ENCODE measurements around the gene MLIP.

MLIP gene

GRCh38 chr6:54118117-54118516 is 6.9 kb downstream of the MLIP start:
- CTCF ChIA-PET, result no interaction called here
- no peak for DNase-seq (ENCODE audit: extremely low spot score)
- no peak for TF ChIP-seq BHLHE40 (IDR thresholded peaks at IDR 0.05; ENCODE audit: borderline replicate concordance)
- TF ChIP-seq ZNF384 (IDR thresholded peaks at IDR 0.05), result no peak
- TF ChIP-seq PKNOX1 (IDR thresholded peaks at IDR 0.05), result no peak
- no peak for TF ChIP-seq NFRKB (IDR thresholded peaks at IDR 0.05)
- no peak for TF ChIP-seq TARDBP (IDR thresholded peaks at IDR 0.05)
- no peak for TF ChIP-seq ELF4 (IDR thresholded peaks at IDR 0.05)
- no peak for TF ChIP-seq FOXM1 (IDR thresholded peaks at IDR 0.05; ENCODE audit: borderline replicate concordance)
- TF ChIP-seq CTBP1 (IDR thresholded peaks at IDR 0.05; ENCODE audit: borderline replicate concordance), result no peak
- TF ChIP-seq LEF1 (IDR thresholded peaks at IDR 0.05; ENCODE audit: borderline replicate concordance), result no peak
- TF ChIP-seq L3MBTL2 (conservative IDR thresholded peaks at IDR 0.05), result no peak
- TF ChIP-seq ARNT (IDR thresholded peaks at IDR 0.05), result no peak
- no peak for TF ChIP-seq SP1 (IDR thresholded peaks at IDR 0.05)
- no peak for TF ChIP-seq FOXA1 (IDR thresholded peaks at IDR 0.05)
- POLR2A ChIA-PET, result no interaction called here

GRCh38 chr6:54125493-54125892 is 14.2 kb downstream of the MLIP start:
- CTCF ChIA-PET, result no interaction called here

GRCh38 chr6:54130179-54130578 is 18.9 kb downstream of the MLIP start:
- ChIA-PET POLR2A (no interaction called here), CTCF (no interaction called here)
- no peak for DNase-seq (ENCODE audit: extremely low spot score)
- no peak for TF ChIP-seq HDGF (IDR thresholded peaks at IDR 0.05; ENCODE audit: borderline replicate concordance)
- no peak for TF ChIP-seq CTBP1 (IDR thresholded peaks at IDR 0.05; ENCODE audit: borderline replicate concordance)
- no peak for TF ChIP-seq L3MBTL2 (conservative IDR thresholded peaks at IDR 0.05)
- TF ChIP-seq BHLHE40 (IDR thresholded peaks at IDR 0.05; ENCODE audit: borderline replicate concordance), result no peak
- TF ChIP-seq FOXM1 (IDR thresholded peaks at IDR 0.05; ENCODE audit: borderline replicate concordance), result no peak
- no peak for TF ChIP-seq FOXA1 (IDR thresholded peaks at IDR 0.05)

More at GRCh38 chr6:54125493-54125892, 14.2 kb downstream of the MLIP start:
- POLR2A ChIA-PET, result no interaction called here
- no peak for TF ChIP-seq FOXM1 (IDR thresholded peaks at IDR 0.05; ENCODE audit: borderline replicate concordance)
- no peak for TF ChIP-seq FOXK2 (IDR thresholded peaks at IDR 0.05)
- no peak for TF ChIP-seq CTBP1 (IDR thresholded peaks at IDR 0.05; ENCODE audit: borderline replicate concordance)
- no peak for TF ChIP-seq TARDBP (IDR thresholded peaks at IDR 0.05)
- no peak for TF ChIP-seq NFRKB (IDR thresholded peaks at IDR 0.05)
- no peak for TF ChIP-seq SP1 (IDR thresholded peaks at IDR 0.05)
- TF ChIP-seq BHLHE40 (IDR thresholded peaks at IDR 0.05; ENCODE audit: borderline replicate concordance), result no peak
- no peak for TF ChIP-seq PKNOX1 (IDR thresholded peaks at IDR 0.05)
- no peak for TF ChIP-seq ELF4 (IDR thresholded peaks at IDR 0.05)
- no peak for TF ChIP-seq L3MBTL2 (conservative IDR thresholded peaks at IDR 0.05)
- TF ChIP-seq LEF1 (IDR thresholded peaks at IDR 0.05; ENCODE audit: borderline replicate concordance), result no peak
- no peak for TF ChIP-seq ZNF384 (IDR thresholded peaks at IDR 0.05)
- TF ChIP-seq SUZ12 (IDR thresholded peaks at IDR 0.05), result no peak
- no peak for TF ChIP-seq FOXA1 (IDR thresholded peaks at IDR 0.05)
- no peak for TF ChIP-seq HDGF (IDR thresholded peaks at IDR 0.05; ENCODE audit: borderline replicate concordance)
- no peak for TF ChIP-seq ARNT (IDR thresholded peaks at IDR 0.05)
- DNase-seq (ENCODE audit: extremely low spot score), result no peak

GRCh38 chr6:54132587-54132986 is 21.3 kb downstream of the MLIP start:
- DNase-seq (ENCODE audit: extremely low spot score), result no peak
- no peak for TF ChIP-seq ARNT (IDR thresholded peaks at IDR 0.05)
- TF ChIP-seq HDGF (IDR thresholded peaks at IDR 0.05; ENCODE audit: borderline replicate concordance), result no peak
- no peak for TF ChIP-seq LEF1 (IDR thresholded peaks at IDR 0.05; ENCODE audit: borderline replicate concordance)
- TF ChIP-seq FOXA1 (IDR thresholded peaks at IDR 0.05), result no peak
- no peak for TF ChIP-seq SUZ12 (IDR thresholded peaks at IDR 0.05)
- no peak for TF ChIP-seq NFRKB (IDR thresholded peaks at IDR 0.05)
- TF ChIP-seq TARDBP (IDR thresholded peaks at IDR 0.05), result no peak
- no peak for TF ChIP-seq SP1 (IDR thresholded peaks at IDR 0.05)
- CTCF ChIA-PET, result no interaction called here
- POLR2A ChIA-PET, result interaction anchor here (0.6 kb wide), 1 partner anchor 147 kb away, joined by 3 read pairs; no protein-coding TSS in a partner anchor

GRCh38 chr6:54133186-54133585 is 21.9 kb downstream of the MLIP start:
- ChIA-PET CTCF (no interaction called here), POLR2A (no interaction called here)
- TF ChIP-seq PKNOX1 (IDR thresholded peaks at IDR 0.05), result no peak
- no peak for TF ChIP-seq CTBP1 (IDR thresholded peaks at IDR 0.05; ENCODE audit: borderline replicate concordance)
- no peak for TF ChIP-seq FOXK2 (IDR thresholded peaks at IDR 0.05)
- TF ChIP-seq FOXM1 (IDR thresholded peaks at IDR 0.05; ENCODE audit: borderline replicate concordance), result no peak
- TF ChIP-seq NFRKB (IDR thresholded peaks at IDR 0.05), result no peak
- no peak for TF ChIP-seq BHLHE40 (IDR thresholded peaks at IDR 0.05; ENCODE audit: borderline replicate concordance)
- TF ChIP-seq ELF4 (IDR thresholded peaks at IDR 0.05), result no peak
- TF ChIP-seq ZNF384 (IDR thresholded peaks at IDR 0.05), result no peak
- TF ChIP-seq ARNT (IDR thresholded peaks at IDR 0.05), result no peak
- TF ChIP-seq SP1 (IDR thresholded peaks at IDR 0.05), result no peak
- TF ChIP-seq L3MBTL2 (conservative IDR thresholded peaks at IDR 0.05), result no peak
- TF ChIP-seq HDGF (IDR thresholded peaks at IDR 0.05; ENCODE audit: borderline replicate concordance), result no peak
- no peak for TF ChIP-seq FOXA1 (IDR thresholded peaks at IDR 0.05)
- no peak for DNase-seq (ENCODE audit: extremely low spot score)

- TF ChIP-seq ZNF384 (IDR thresholded peaks at IDR 0.05) (no peak), ARNT (IDR thresholded peaks at IDR 0.05) (no peak), FOXK2 (IDR thresholded peaks at IDR 0.05) (no peak)
- POLR2A ChIA-PET, result no interaction called here
- no peak for DNase-seq (ENCODE audit: extremely low spot score)
- CTCF ChIA-PET, result no interaction called here
Observed at GRCh38 chr6:54134935-54135334, 23.7 kb downstream of the MLIP start.
